Activated T-cell treated with anti-CD3 and anti-CD28 coated beads, Interleukin-2, amount 50 U/mL, for 24 hours (primary cell): Measurements from ENCODE around the gene FOXN1.
A peak's percentile ranks its signal among the peaks of the same experiment; 100 is the strongest.

Source experiments
- DNase-seq: peaks from one replicate; pipeline ENCODE4 v3.0.0-alpha.2; 2020
- H3K27ac Mint-ChIP-seq: 2 replicates; pipeline ENCODE4 v1.8.0; 2020; ENCODE audit warnings: mild to moderate bottlenecking, mixed read lengths
- H3K27me3 Mint-ChIP-seq: 2 replicates; pipeline ENCODE4 v1.8.0; 2020; ENCODE audit warnings: mixed read lengths
- H3K36me3 Mint-ChIP-seq: 2 replicates; pipeline ENCODE4 v1.8.0; 2020; ENCODE audit warnings: low read depth, mixed read lengths
- H3K4me1 Mint-ChIP-seq: 2 replicates; pipeline ENCODE4 v1.8.0; 2020; ENCODE audit warnings: low read depth, mixed read lengths
- H3K4me3 Mint-ChIP-seq: 2 replicates; pipeline ENCODE4 v1.8.0; 2020; ENCODE audit warnings: mild to moderate bottlenecking, moderate library complexity, mixed read lengths
- H3K9me3 Mint-ChIP-seq: 2 replicates; pipeline ENCODE4 v1.8.0; 2020; ENCODE audit warnings: mixed read lengths

Gene FOXN1

GRCh38 chr17:28488533-28489276, 17.4 kb upstream of the FOXN1 start:
- H3K9me3 Mint-ChIP-seq, result no peaks in the 10 kb centered on the region
- no peak for DNase-seq
- H3K36me3 Mint-ChIP-seq, result no peaks in the 10 kb centered on the region
- no peaks in the 10 kb centered on the region for H3K27me3 Mint-ChIP-seq
- H3K4me3 Mint-ChIP-seq, result no peak overlapping the region
- no peak overlapping the region for H3K27ac Mint-ChIP-seq
- H3K4me1 Mint-ChIP-seq, result peaks cover 6% of the 10 kb centered on the region

GRCh38 chr17:28491286-28491685, 14.9 kb upstream of the FOXN1 start:
- H3K36me3 Mint-ChIP-seq, result no peaks in the 10 kb centered on the region
- DNase-seq, result no peak
- no peaks in the 10 kb centered on the region for H3K27me3 Mint-ChIP-seq
- no peak overlapping the region for H3K4me3 Mint-ChIP-seq
- H3K27ac Mint-ChIP-seq, result no peak overlapping the region
- H3K4me1 Mint-ChIP-seq, result peaks cover 2% of the 10 kb centered on the region
- H3K9me3 Mint-ChIP-seq, result no peaks in the 10 kb centered on the region

GRCh38 chr17:28491860-28492259, 14.3 kb upstream of the FOXN1 start:
- Mint-ChIP-seq H3K36me3 (no peaks in the 10 kb centered on the region), H3K27ac (no peak overlapping the region), H3K4me3 (no peak overlapping the region), H3K4me1 (peaks cover 2% of the 10 kb centered on the region), H3K27me3 (no peaks in the 10 kb centered on the region), H3K9me3 (no peaks in the 10 kb centered on the region)
- no peak for DNase-seq

- Mint-ChIP-seq H3K27ac (no peak overlapping the region), H3K9me3 (no peaks in the 10 kb centered on the region), H3K36me3 (no peaks in the 10 kb centered on the region), H3K27me3 (no peaks in the 10 kb centered on the region), H3K4me1 (peaks cover 2% of the 10 kb centered on the region), H3K4me3 (no peak overlapping the region)
- DNase-seq, result no peak
Observed at GRCh38 chr17:28492352-28493310, 13.5 kb upstream of the FOXN1 start.

GRCh38 chr17:28493460-28493859, 12.7 kb upstream of the FOXN1 start:
- DNase-seq, result no peak
- H3K27ac Mint-ChIP-seq, result no peak overlapping the region
- H3K4me3 Mint-ChIP-seq, result no peak overlapping the region
- H3K9me3 Mint-ChIP-seq, result no peaks in the 10 kb centered on the region
- H3K36me3 Mint-ChIP-seq, result no peaks in the 10 kb centered on the region
- peaks cover 2% of the 10 kb centered on the region for H3K4me1 Mint-ChIP-seq
- H3K27me3 Mint-ChIP-seq, result no peaks in the 10 kb centered on the region

GRCh38 chr17:28494445-28495188, 11.5 kb upstream of the FOXN1 start:
- Mint-ChIP-seq H3K9me3 (no peaks in the 10 kb centered on the region), H3K27me3 (no peaks in the 10 kb centered on the region), H3K4me1 (peaks cover 2% of the 10 kb centered on the region), H3K36me3 (no peaks in the 10 kb centered on the region), H3K27ac (no peak overlapping the region), H3K4me3 (no peak overlapping the region)
- DNase-seq, result peak; percentile 88

- DNase-seq, result no peak
- peaks cover 2% of the 10 kb centered on the region for H3K4me1 Mint-ChIP-seq
- H3K36me3 Mint-ChIP-seq, result no peaks in the 10 kb centered on the region
- no peak overlapping the region for H3K4me3 Mint-ChIP-seq
- no peaks in the 10 kb centered on the region for H3K27me3 Mint-ChIP-seq
- H3K9me3 Mint-ChIP-seq, result no peaks in the 10 kb centered on the region
- no peak overlapping the region for H3K27ac Mint-ChIP-seq
Observed at GRCh38 chr17:28495635-28496034, 10.5 kb upstream of the FOXN1 start.

- H3K4me3 Mint-ChIP-seq, result no peak overlapping the region
- peaks cover 2% of the 10 kb centered on the region for H3K4me1 Mint-ChIP-seq
- no peak for DNase-seq
- H3K9me3 Mint-ChIP-seq, result no peaks in the 10 kb centered on the region
- H3K36me3 Mint-ChIP-seq, result no peaks in the 10 kb centered on the region
- no peaks in the 10 kb centered on the region for H3K27me3 Mint-ChIP-seq
- H3K27ac Mint-ChIP-seq, result no peak overlapping the region
Observed at GRCh38 chr17:28497931-28498330, 8.2 kb upstream of the FOXN1 start.

GRCh38 chr17:28498652-28499363, 7.3 kb upstream of the FOXN1 start:
- Mint-ChIP-seq H3K4me1 (peaks cover 2% of the 10 kb centered on the region), H3K27me3 (no peaks in the 10 kb centered on the region), H3K9me3 (no peaks in the 10 kb centered on the region), H3K27ac (no peak overlapping the region), H3K4me3 (no peak overlapping the region), H3K36me3 (no peaks in the 10 kb centered on the region)
- no peak for DNase-seq

GRCh38 chr17:28499364-28499664, 6.8 kb upstream of the FOXN1 start:
- Mint-ChIP-seq H3K4me3 (no peak overlapping the region), H3K9me3 (no peaks in the 10 kb centered on the region), H3K27me3 (no peaks in the 10 kb centered on the region), H3K4me1 (peaks cover 2% of the 10 kb centered on the region), H3K36me3 (no peaks in the 10 kb centered on the region), H3K27ac (no peak overlapping the region)
- DNase-seq, result no peak

- no peak overlapping the region for H3K4me3 Mint-ChIP-seq
- H3K9me3 Mint-ChIP-seq, result no peaks in the 10 kb centered on the region
- no peak for DNase-seq
- no peak overlapping the region for H3K27ac Mint-ChIP-seq
- H3K4me1 Mint-ChIP-seq, result peaks cover under 1% of the 10 kb centered on the region
- H3K36me3 Mint-ChIP-seq, result no peaks in the 10 kb centered on the region
- H3K27me3 Mint-ChIP-seq, result no peaks in the 10 kb centered on the region
Observed at GRCh38 chr17:28499684-28500357, 6.3 kb upstream of the FOXN1 start.

GRCh38 chr17:28500712-28501379, 5.3 kb upstream of the FOXN1 start:
- H3K4me3 Mint-ChIP-seq, result no peak overlapping the region
- no peak for DNase-seq
- no peaks in the 10 kb centered on the region for H3K9me3 Mint-ChIP-seq
- no peak overlapping the region for H3K27ac Mint-ChIP-seq
- no peaks in the 10 kb centered on the region for H3K27me3 Mint-ChIP-seq
- H3K4me1 Mint-ChIP-seq, result no peaks in the 10 kb centered on the region
- no peaks in the 10 kb centered on the region for H3K36me3 Mint-ChIP-seq

- H3K27me3 Mint-ChIP-seq, result peaks cover 2% of the 10 kb centered on the region
- no peak for DNase-seq
- no peak overlapping the region for H3K27ac Mint-ChIP-seq
- no peaks in the 10 kb centered on the region for H3K9me3 Mint-ChIP-seq
- H3K36me3 Mint-ChIP-seq, result no peaks in the 10 kb centered on the region
- no peak overlapping the region for H3K4me3 Mint-ChIP-seq
- H3K4me1 Mint-ChIP-seq, result no peaks in the 10 kb centered on the region
Observed at GRCh38 chr17:28501421-28502284, 4.5 kb upstream of the FOXN1 start.
